ENCODE results near the gene FBLN1.

DNA sequence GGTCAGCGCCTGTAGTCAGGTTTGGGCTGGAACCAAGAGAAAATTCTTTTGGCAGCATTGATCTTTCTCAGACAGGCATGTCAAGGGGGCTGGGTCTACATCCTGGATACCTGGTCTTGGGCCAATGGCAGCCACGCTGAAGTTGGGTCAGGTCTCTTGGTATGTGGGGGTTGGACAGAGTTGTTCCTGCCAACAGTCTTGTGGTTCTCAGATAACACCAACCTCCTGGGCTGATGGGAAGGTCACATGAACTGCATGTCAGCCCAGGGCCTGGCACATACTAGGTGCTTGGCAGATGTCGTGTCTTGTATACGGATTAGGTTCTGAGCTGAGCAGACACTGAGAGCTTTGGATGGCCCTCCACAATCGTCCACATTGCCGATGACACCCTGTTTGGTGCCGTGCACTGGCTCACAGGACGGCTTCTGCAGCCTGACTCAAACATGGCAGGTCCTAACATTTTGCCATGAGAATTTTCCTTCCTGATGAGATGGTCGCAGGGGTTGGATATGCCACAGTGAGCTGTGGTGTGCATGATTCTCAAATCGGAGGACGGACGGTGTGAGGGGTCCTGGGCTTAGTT lies 42.0 kb downstream of the FBLN1 start:
- TF ChIP-seq GATA2 (IDR thresholded peaks at IDR 0.05; ENCODE audit: low read depth, low read length) (no peak), GATA3 (IDR thresholded peaks at IDR 0.05; ENCODE audit: low read depth, low read length) (no peak)

All from SH-SY5Y (cell line).